Mesothelial cell of epicardium (in vitro differentiated cells): ENCODE measurements around the gene INPP5F. TPM values are rescaled to one million over a fixed set of nuclear protein-coding genes. Genes with fewer than 3 reads are reported as not detected.

Experiments
- DNase-seq, 2 experiments: peaks; one replicate each; pipeline ENCODE4 v3.0.0; 2021; ENCODE audit warnings: low spot score in 2 of 2; ENCODE audit not compliant: unreplicated experiment in 2 of 2
- H3K27ac Mint-ChIP-seq: 2 replicates; pipeline ENCODE4 v1.8.0; 2021; ENCODE audit warnings: mixed read lengths
- H3K27me3 Mint-ChIP-seq: 2 replicates; pipeline ENCODE4 v1.8.0; 2021; ENCODE audit warnings: low read depth, mixed read lengths
- H3K36me3 Mint-ChIP-seq: 2 replicates; pipeline ENCODE4 v1.8.0; 2021; ENCODE audit warnings: mixed read lengths
- H3K4me1 Mint-ChIP-seq: 2 replicates; pipeline ENCODE4 v1.8.0; 2021; ENCODE audit warnings: mixed read lengths
- H3K4me3 Mint-ChIP-seq: 2 replicates; pipeline ENCODE4 v1.8.0; 2021; ENCODE audit warnings: mild to moderate bottlenecking, moderate library complexity, mixed read lengths
- H3K9me3 Mint-ChIP-seq: 2 replicates; pipeline ENCODE4 v1.8.0; 2021; ENCODE audit warnings: mixed read lengths
- CTCF ChIP-seq: fragments of 200-600 bp; sonication (generic); IDR thresholded peaks from one replicate; pipeline ENCODE4 v1.5.0; 2021; ENCODE audit warnings: antibody characterized with exemption; ENCODE audit not compliant: unreplicated experiment
- total RNA-seq: library from RNA; stranded (reverse); gene quantifications from 3 replicates; pipeline ENCODE4 v1.2.1, GENCODE V29; 2021

INPP5F gene
- total RNA-seq, 1 donor from 2014 or later: 56.5 TPM

GRCh38 chr10:119724593-119725516 is 995 bp upstream of the INPP5F start:
- peak overlapping the region; percentile 62 for H3K4me3 Mint-ChIP-seq
- TF ChIP-seq CTCF: no peak
- no peaks in the 10 kb centered on the region for H3K27me3 Mint-ChIP-seq
- peaks cover 46% of the 10 kb centered on the region for H3K4me1 Mint-ChIP-seq
- H3K27ac Mint-ChIP-seq: peak overlapping the region; percentile 92
- DNase-seq: no peak
- H3K36me3 Mint-ChIP-seq: no peaks in the 10 kb centered on the region
- peaks cover 5% of the 10 kb centered on the region for H3K9me3 Mint-ChIP-seq

- no peak for DNase-seq
- Mint-ChIP-seq H3K27me3 (no peaks in the 10 kb centered on the region), H3K9me3 (peaks cover 3% of the 10 kb centered on the region), H3K4me1 (peaks cover 46% of the 10 kb centered on the region), H3K27ac (peak overlapping the region; percentile 92), H3K4me3 (peak overlapping the region; percentile 62), H3K36me3 (no peaks in the 10 kb centered on the region)
- no peak for TF ChIP-seq CTCF
Measured at GRCh38 chr10:119725517-119725827, 378 bp upstream of the INPP5F start.

GRCh38 chr10:119726676-119727261 is 919 bp downstream of the INPP5F start:
- Mint-ChIP-seq H3K36me3 (no peaks in the 10 kb centered on the region), H3K4me1 (peaks cover 46% of the 10 kb centered on the region), H3K27ac (peak overlapping the region; percentile 66), H3K27me3 (no peaks in the 10 kb centered on the region), H3K9me3 (no peaks in the 10 kb centered on the region), H3K4me3 (peak overlapping the region; percentile 80)
- no peak for DNase-seq
- no peak for TF ChIP-seq CTCF

GRCh38 chr10:119728172-119728800 is 2.4 kb downstream of the INPP5F start:
- Mint-ChIP-seq H3K4me3 (peak overlapping the region; percentile 32), H3K27ac (peak overlapping the region; percentile 76), H3K27me3 (no peaks in the 10 kb centered on the region), H3K9me3 (no peaks in the 10 kb centered on the region), H3K36me3 (no peaks in the 10 kb centered on the region), H3K4me1 (peaks cover 44% of the 10 kb centered on the region)
- DNase-seq: no peak
- no peak for TF ChIP-seq CTCF

- Mint-ChIP-seq H3K27ac (peak overlapping the region; percentile 78), H3K4me3 (no peak overlapping the region)
- DNase-seq: no peak
Measured at GRCh38 chr10:119734396-119735332, 8.8 kb downstream of the INPP5F start.

More at GRCh38 chr10:119734396-119735332, 8.8 kb downstream of the INPP5F start:
- Mint-ChIP-seq H3K36me3 (no peaks in the 10 kb centered on the region), H3K27me3 (no peaks in the 10 kb centered on the region), H3K9me3 (no peaks in the 10 kb centered on the region), H3K4me1 (peaks cover 34% of the 10 kb centered on the region)
- no peak for TF ChIP-seq CTCF
